Glutamatergic neuron (in vitro differentiated cells): ENCODE results near the gene OPN5. TPM values are rescaled to one million over a fixed set of nuclear protein-coding genes. Genes with fewer than 3 reads are reported as not detected.

Experiments
- DNase-seq: peaks from one replicate; pipeline ENCODE4 v3.0.0; 2022
- H3K27ac Mint-ChIP-seq: one replicate; pipeline ENCODE4 v1.8.0; 2020; ENCODE audit warnings: mild to moderate bottlenecking, mixed read lengths, inconsistent platforms; ENCODE audit not compliant: unreplicated experiment
- H3K27me3 Mint-ChIP-seq: one replicate; pipeline ENCODE4 v1.8.0; 2020; ENCODE audit warnings: mild to moderate bottlenecking, moderate library complexity, mixed read lengths, inconsistent platforms; ENCODE audit not compliant: unreplicated experiment
- H3K36me3 Mint-ChIP-seq: one replicate; pipeline ENCODE4 v1.8.0; 2020; ENCODE audit warnings: mild to moderate bottlenecking, mixed read lengths, inconsistent platforms; ENCODE audit not compliant: unreplicated experiment
- H3K4me1 Mint-ChIP-seq: one replicate; pipeline ENCODE4 v1.8.0; 2020; ENCODE audit warnings: mild to moderate bottlenecking, low read depth, mixed read lengths, inconsistent platforms; ENCODE audit not compliant: unreplicated experiment
- H3K4me3 Mint-ChIP-seq: one replicate; pipeline ENCODE4 v1.8.0; 2020; ENCODE audit warnings: mild to moderate bottlenecking, mixed read lengths, inconsistent platforms; ENCODE audit not compliant: unreplicated experiment
- H3K9me3 Mint-ChIP-seq: one replicate; pipeline ENCODE4 v1.8.0; 2020; ENCODE audit warnings: mild to moderate bottlenecking, moderate library complexity, mixed read lengths, inconsistent platforms; ENCODE audit not compliant: unreplicated experiment
- CTCF ChIP-seq: fragments of 200-600 bp; sonication (generic); IDR thresholded peaks from one replicate; pipeline ENCODE4 v1.5.0; 2021; ENCODE audit not compliant: partially characterized antibody, unreplicated experiment
- total RNA-seq: library from RNA; stranded (reverse); fragmentation: NEBNext Ultra II Directional; extraction: Animal tissue kit (Norgen Biotek cat#: 25700); gene quantifications from one replicate; pipeline ENCODE4 v1.2.1, GENCODE V29; 2021; ENCODE audit not compliant: unreplicated experiment

OPN5 gene
- total RNA-seq, 1 donor from 2014 or later: not detected

GRCh38 chr6:47787620-47788497, 6.0 kb downstream of the OPN5 start:
- H3K4me3 Mint-ChIP-seq: peak overlapping the region; percentile 33
- no peaks in the 10 kb centered on the region for H3K9me3 Mint-ChIP-seq
- no peaks in the 10 kb centered on the region for H3K4me1 Mint-ChIP-seq
- no peaks in the 10 kb centered on the region for H3K36me3 Mint-ChIP-seq
- H3K27me3 Mint-ChIP-seq: peaks cover 2% of the 10 kb centered on the region
- peak; percentile 76 for DNase-seq
- H3K27ac Mint-ChIP-seq: no peak overlapping the region
- TF ChIP-seq CTCF: peak; percentile 96

GRCh38 chr6:47788498-47788884, 6.7 kb downstream of the OPN5 start:
- H3K27me3 Mint-ChIP-seq: peaks cover 2% of the 10 kb centered on the region
- no peak for DNase-seq
- H3K4me1 Mint-ChIP-seq: no peaks in the 10 kb centered on the region
- H3K27ac Mint-ChIP-seq: no peak overlapping the region
- H3K4me3 Mint-ChIP-seq: peak overlapping the region; percentile 33
- no peaks in the 10 kb centered on the region for H3K36me3 Mint-ChIP-seq
- H3K9me3 Mint-ChIP-seq: no peaks in the 10 kb centered on the region
- TF ChIP-seq CTCF: no peak

- Mint-ChIP-seq H3K4me3 (no peak overlapping the region), H3K9me3 (no peaks in the 10 kb centered on the region), H3K27ac (no peak overlapping the region), H3K4me1 (no peaks in the 10 kb centered on the region), H3K27me3 (peaks cover 2% of the 10 kb centered on the region), H3K36me3 (no peaks in the 10 kb centered on the region)
- TF ChIP-seq CTCF: no peak
- no peak for DNase-seq
These were observed 7.7 kb downstream of the OPN5 start for GRCh38 chr6:47789553-47789952.

GRCh38 chr6:47792216-47792733, 10.4 kb downstream of the OPN5 start:
- H3K9me3 Mint-ChIP-seq: no peaks in the 10 kb centered on the region
- peaks cover 2% of the 10 kb centered on the region for H3K27me3 Mint-ChIP-seq
- no peak overlapping the region for H3K4me3 Mint-ChIP-seq
- no peak for DNase-seq
- peaks cover 2% of the 10 kb centered on the region for H3K4me1 Mint-ChIP-seq
- no peaks in the 10 kb centered on the region for H3K36me3 Mint-ChIP-seq
- no peak for TF ChIP-seq CTCF
- H3K27ac Mint-ChIP-seq: no peak overlapping the region

- no peak for TF ChIP-seq CTCF
- Mint-ChIP-seq H3K4me1 (peaks cover 2% of the 10 kb centered on the region), H3K9me3 (no peaks in the 10 kb centered on the region), H3K4me3 (no peak overlapping the region), H3K27me3 (peaks cover 2% of the 10 kb centered on the region), H3K27ac (no peak overlapping the region), H3K36me3 (no peaks in the 10 kb centered on the region)
- DNase-seq: no peak
These were observed 12.8 kb downstream of the OPN5 start for GRCh38 chr6:47794577-47795135.
